GM12875 (cell line): Measurements from ENCODE around the gene TRPC4AP.

Experiments used
- H3K4me3 ChIP-seq: one replicate; pipeline ENCODE4 v1.5.1; 2011; ENCODE audit warnings: low read depth, low read length, control low read depth
- TF ChIP-seq, protein P1 (sequence below): IDR thresholded peaks from 2 replicates; pipeline ENCODE4 v1.5.1; 2011; ENCODE audit warnings: low read depth, mild to moderate bottlenecking, control low read depth, inconsistent platforms, low read length, moderate library complexity, borderline replicate concordance; ENCODE audit not compliant: insufficient read depth

Gene TRPC4AP

DNA sequence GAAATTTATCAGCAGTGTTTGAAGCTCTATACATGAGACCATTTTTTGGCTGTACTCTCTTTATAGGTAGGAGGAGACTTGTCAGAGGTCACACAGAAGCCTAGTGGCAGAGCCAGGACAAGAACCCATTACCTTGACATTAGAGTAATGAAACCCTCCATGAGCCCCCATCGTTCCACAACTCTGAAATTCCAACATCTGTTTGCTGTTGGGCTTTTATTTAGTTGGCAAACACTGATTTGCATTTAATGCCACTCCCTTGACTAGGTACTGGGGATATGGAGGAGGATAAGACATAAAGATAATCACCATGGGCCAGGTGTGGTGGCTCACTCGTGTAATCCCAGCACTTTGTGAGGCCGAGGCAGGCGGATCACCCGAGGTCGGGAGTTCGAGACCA is 138.6 kb downstream of the TRPC4AP start:
- TF ChIP-seq, protein P1, sequence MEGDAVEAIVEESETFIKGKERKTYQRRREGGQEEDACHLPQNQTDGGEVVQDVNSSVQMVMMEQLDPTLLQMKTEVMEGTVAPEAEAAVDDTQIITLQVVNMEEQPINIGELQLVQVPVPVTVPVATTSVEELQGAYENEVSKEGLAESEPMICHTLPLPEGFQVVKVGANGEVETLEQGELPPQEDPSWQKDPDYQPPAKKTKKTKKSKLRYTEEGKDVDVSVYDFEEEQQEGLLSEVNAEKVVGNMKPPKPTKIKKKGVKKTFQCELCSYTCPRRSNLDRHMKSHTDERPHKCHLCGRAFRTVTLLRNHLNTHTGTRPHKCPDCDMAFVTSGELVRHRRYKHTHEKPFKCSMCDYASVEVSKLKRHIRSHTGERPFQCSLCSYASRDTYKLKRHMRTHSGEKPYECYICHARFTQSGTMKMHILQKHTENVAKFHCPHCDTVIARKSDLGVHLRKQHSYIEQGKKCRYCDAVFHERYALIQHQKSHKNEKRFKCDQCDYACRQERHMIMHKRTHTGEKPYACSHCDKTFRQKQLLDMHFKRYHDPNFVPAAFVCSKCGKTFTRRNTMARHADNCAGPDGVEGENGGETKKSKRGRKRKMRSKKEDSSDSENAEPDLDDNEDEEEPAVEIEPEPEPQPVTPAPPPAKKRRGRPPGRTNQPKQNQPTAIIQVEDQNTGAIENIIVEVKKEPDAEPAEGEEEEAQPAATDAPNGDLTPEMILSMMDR, result no peak

DNA sequence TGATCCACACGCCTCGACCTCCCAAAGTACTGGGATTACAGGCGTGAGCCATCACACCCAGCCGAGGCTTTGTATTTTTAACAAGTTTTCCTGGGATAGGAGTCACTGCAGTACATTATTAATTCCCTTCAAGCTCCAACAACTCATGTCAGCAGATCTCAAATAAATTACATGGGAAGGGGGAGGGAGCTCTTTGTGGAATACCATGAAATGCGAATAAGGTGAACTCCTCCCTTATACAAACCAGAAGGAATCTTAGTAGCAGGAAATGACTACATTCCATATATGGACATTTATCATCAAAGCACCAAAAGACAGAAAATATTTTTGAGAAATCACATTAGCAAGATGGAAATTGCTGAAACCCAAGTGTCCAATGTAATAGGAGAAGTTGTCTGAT is 139.9 kb downstream of the TRPC4AP start:
- no peak overlapping the region for H3K4me3 ChIP-seq
- TF ChIP-seq, protein P1, result no peak

More for the DNA sequence above, 138.6 kb downstream of the TRPC4AP start:
- H3K4me3 ChIP-seq, result no peak overlapping the region
